H4 (cell line): ENCODE data around the gene OSBPL5. TPM values are rescaled to one million over a fixed set of nuclear protein-coding genes. Genes with fewer than 3 reads are reported as not detected.
"Not testable (repeated sequence)": the region's sequence is repeated elsewhere in the genome, so short reads cannot be mapped to it uniquely, and the experiment has no call there.

ENCODE experiments used
- DNase-seq: peaks from one replicate; pipeline ENCODE4 v3.0.0-alpha.2; 2015; ENCODE audit warnings: low spot score
- total RNA-seq: library from RNA; depleted of rRNA; stranded (reverse); fragments of >200 nt; shearing (Covaris generic); gene quantifications from 2 replicates; pipeline ENCODE4 v1.2.3, GENCODE V29; 2014

Gene OSBPL5
- total RNA-seq, 1 experiment from 2014 or later = 9.2 TPM

DNA sequence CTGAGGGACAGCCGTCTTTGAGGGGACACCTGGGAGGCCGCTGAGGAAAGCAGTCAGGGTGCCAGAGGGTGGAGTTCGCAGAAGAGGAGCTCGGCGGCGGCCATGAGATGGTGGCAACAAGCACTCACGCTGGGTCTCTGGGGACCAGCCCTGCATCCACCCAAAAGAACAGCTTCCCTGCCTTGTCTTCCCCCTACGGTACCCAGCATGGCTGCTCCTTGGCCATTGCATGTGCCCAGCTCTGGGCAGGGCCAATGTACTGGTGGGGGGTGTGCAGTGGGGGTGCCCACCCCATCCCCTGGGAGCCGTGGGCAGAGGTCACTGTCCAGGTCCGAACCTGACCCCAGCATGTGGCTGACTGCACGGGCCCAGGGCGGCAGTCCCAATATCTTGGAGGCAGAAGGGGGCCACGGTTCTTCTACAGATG is 42.3 kb downstream of the OSBPL5 start:
- DNase-seq = no peak

DNA sequence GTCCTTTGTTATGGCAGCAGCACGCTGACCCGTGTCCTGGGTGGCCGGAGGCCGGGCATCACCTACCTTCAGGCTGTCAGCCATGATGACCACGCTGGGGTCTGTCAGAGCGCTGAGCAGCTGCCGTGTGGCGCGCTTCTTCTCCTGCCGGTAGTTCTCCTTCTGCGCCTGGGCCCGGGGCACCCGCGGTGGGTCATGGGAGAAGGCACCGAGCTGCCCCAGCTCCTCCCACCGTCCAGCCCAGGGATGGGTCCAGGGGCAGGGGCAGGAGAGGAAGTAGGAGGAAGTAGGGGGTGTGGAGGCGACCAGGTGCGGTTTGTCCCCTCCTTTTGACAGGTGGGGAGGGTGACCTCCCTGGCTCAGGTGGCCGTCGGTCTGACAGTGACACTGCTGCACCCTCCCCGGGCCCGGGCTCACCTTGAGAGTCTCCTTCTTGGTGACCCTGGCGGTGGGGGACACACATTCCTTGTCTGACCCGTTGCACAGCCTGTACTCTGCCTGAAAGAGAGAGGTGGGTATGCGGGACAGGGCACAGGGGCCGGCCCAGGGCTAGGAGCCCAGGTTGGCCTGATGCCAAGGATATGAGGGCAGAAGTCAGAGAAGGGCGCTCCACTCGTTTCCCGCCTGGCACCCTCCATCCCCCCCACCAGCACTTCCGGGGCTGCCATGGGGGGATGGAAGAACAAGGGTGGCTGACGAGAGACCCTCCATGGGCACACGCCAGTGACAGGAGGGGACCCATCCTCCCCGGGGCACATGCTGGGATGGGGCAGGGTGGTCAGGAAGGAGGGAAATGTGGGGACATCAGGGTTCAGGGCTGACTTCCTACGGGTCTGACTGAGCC is 43.0 kb downstream of the OSBPL5 start:
- no peak for DNase-seq

DNA sequence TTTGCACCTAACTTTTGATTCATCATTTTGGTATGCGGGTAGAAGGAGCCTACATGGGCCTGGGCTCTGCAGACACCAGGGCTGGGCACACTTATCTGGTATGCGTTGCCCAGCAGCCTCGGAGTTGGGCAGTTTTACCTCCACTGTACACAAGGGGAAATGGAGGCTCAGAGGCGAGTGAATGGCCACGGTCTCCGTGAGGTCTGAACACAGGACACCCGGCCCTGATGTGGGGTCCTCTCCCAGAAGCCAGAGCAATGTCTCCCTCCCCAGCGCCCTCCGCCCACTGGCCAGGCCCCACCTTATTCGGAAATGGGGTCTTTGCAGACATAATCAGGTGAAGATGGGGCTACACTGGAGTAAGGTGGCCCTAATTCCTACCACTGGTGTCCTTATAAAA is 43.7 kb downstream of the OSBPL5 start:
- DNase-seq = no peak

DNA sequence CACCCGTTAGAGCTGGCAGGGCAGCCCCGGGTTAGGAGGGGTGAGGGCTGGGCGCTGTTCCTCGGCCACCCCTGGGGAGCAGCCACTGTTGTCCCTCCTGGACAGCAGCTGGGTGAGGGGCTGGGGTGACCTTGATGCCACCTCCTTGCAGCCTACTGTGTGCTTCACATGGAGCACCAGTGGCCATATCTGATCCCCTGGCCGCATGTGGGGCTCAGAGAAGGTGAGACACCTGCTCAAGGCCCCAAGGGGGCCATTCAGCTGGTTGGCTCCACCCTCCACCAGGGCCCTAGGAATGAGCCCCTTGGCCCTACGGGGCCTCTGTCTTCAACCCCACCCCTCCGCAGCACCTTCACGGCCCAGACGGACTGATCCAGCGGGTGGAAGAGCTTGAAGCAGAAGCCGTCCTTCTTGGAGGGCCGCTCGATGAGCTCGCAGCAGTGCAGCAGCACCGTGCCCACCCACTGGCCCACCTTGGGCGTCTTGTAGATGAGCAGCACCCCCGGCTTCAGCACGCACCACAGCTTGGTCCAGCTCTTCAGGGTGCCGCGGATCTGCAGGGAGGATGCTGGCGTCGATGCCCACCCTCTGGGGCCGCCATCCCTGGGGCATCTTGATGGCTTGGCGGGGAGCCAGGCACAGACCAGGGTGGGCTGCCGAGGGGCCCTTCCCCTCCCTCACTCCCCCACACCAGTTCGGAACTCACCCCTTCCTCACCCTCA is 44.9 kb downstream of the OSBPL5 start:
- no peak for DNase-seq

GRCh38 chr11:3119141-3119821 is 45.8 kb downstream of the OSBPL5 start:
- no peak for DNase-seq

DNA sequence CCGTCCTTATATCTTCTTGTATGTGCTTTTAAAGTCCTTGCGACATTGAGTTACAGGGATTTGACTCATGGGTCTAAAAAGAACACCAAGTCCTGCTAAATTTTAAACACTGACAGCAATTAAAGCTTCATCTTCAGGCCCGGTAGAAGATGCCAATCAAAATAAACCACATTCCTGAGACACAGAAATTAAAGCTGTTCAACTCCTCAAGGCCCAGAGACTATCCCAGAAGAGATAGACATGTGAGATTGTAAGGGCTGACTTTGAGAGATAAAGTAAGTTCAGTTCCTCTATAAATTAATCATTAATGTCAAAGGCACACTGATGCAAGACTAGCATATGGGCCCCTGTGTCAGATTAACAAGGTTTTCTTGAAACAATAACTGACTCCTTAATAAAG is 49.8 kb downstream of the OSBPL5 start:
- no peak for DNase-seq

GRCh38 chr11:3113661-3114060 is 51.4 kb downstream of the OSBPL5 start:
- not testable (repeated sequence) for DNase-seq

- DNase-seq = peak; percentile 65
These were observed 53.0 kb downstream of the OSBPL5 start for GRCh38 chr11:3111919-3112690.

DNA sequence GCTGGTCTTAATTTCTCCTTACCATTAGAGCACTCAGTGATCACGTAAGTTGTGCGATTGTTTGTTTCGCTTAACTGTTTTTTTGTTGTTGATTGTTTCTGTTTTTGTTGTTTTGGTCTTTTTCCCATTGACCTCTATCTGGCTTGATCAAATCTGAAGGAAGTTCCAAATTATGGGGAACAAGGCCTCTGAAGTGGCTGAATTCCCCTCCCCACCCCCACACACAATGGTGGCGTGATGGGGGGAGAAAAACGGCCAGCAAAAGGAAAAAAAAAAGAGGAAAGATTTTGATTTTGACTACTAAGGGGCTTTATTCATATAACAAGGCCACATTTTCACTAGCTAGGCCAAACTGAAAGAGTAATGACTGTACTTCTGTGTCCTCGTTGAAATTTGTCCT is 53.6 kb downstream of the OSBPL5 start:
- DNase-seq = no peak

GRCh38 chr11:3109921-3110706 is 55.0 kb downstream of the OSBPL5 start:
- DNase-seq = no peak

DNA sequence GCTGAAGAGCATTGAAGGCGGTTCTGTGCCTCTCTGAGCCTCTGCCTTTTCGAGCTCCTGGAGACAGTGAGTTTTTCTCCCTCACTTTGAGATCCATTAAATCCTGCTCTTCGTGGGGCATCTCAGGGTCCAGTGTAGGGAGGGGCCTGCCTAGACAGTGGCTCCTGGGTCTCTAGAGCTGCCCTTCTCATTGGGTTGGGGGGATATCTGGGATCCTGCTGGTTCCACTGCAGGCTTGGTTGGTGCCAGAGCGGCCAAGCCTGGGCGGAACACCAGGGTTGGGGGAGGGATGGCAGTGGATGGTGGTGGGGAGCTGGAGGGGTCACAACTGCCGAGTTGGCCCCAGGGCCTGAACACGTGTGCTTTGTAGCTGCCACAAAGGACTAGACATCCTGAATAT is 55.7 kb downstream of the OSBPL5 start:
- no peak for DNase-seq

DNA sequence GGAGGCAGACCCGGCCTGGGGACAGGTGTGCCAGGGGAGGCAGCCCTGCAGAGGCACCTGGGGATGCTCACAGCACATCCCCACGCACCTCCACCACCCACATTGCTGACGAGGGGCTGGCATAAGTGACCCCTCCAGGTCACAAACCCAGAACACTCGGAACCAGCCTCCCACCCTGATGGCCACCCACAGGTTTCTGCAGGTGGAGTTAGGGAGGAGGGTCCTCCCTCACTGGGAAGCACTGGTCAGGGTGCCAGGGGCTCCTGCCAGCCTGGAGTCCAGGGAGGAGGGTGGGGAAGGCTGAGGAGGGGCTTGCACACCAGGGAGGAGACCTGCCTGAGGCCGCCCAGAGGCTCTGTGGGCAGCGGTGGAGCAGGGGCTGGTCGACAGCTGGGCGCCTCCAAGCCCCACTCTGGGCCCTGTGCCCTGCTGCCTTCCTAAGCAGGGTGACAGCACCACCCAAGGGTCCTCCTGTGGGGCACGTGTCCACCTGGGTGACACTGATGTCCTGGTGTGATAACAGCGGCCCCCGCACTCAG is 56.9 kb downstream of the OSBPL5 start:
- no peak for DNase-seq

- DNase-seq = no peak
These were observed 57.4 kb downstream of the OSBPL5 start for GRCh38 chr11:3107608-3108182.

- no peak for DNase-seq
These were observed 58.2 kb downstream of the OSBPL5 start for GRCh38 chr11:3106736-3107524.

DNA sequence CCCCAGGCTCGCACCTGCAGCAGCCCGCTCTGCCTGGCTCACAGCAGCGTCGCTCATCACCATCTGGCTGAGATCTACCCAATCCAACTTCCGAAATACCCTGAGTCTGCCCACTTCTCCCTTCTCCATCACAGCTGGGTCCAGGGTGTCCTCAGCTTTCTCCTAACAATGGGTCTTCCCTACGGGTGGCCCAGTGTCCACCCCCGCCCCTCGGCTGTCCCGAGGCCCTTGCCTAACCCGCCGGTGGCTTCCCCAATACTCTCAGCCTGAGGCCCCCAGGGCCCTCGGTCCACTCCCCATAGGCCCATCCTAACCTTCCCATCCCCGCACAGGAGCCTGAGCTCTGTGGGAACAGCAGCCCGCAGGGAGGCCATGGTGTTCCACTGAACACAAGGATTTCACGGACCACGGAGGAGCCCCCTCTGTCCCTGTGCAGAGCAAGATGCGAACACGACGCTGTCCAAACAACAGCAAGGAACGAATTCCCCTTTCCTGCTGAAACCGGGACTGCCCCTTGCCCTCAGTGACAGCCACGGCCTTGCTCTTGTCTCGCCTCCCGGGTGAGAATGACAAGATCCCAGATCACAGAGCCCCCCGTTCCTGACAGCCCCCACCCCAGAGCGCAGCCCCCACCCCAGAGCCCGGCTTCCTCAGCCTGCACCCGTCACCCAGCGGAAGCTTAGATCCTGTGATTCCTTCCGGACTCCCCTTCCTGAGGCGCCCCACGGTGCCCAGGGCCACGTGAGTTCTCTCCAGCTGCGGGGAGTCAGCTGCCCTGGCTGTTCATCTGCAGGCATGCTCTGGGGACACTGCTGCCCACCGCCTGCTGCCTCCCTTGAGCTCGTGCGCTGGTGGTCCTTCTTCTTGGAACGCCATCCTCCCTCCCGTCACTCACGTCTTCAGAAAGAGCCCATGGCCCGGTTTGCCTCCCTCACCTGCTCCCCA is 59.0 kb downstream of the OSBPL5 start:
- no peak for DNase-seq

- no peak for DNase-seq
These were observed 59.9 kb downstream of the OSBPL5 start for GRCh38 chr11:3104961-3105790.

DNA sequence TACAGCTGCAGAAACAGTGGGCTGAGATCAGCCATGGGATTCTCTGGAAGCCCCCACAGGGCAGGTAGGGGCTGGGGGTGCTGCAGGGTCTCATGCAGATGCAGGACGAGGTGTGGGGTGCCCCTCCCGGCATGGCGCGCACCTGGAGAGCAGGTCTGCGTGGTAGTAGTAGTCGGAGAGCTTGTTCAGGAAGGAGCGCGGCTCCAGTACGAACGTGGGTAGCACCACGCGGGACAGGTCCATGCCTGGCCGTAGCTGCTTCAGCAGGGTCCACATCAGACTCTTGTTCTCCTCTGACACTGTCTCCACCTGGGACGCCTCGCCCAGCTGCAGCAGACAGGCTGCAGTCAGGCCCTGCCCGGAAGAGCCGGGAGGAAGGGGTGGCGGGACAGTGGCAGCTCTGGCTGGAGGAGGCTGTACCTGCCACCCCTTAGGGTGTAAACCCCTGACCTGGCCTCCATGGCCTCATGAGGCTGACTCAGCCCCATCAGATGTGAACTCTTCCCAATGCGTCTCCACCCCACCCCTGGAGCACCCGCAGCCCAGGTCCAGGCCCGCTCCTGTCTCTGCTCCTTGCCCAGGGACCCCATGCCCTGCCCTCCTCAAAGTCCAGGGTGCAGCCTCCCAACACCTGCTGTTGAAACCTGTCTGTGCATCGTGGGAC is 60.9 kb downstream of the OSBPL5 start:
- no peak for DNase-seq
